HG02970 (cell line): Measurements from ENCODE around the gene CDK13.
"Not testable (repeated sequence)": the region's sequence is repeated elsewhere in the genome, so short reads cannot be mapped to it uniquely, and the experiment has no call there.

ENCODE experiments used
- ATAC-seq: cut with Tn5 transposase; IDR thresholded peaks from one replicate; pipeline ENCODE4 v1.9.1; 2021; ENCODE audit warnings: mild to moderate bottlenecking, moderate library complexity, moderate number of reproducible peaks; ENCODE audit not compliant: unreplicated experiment, low FRiP score

Gene CDK13

DNA sequence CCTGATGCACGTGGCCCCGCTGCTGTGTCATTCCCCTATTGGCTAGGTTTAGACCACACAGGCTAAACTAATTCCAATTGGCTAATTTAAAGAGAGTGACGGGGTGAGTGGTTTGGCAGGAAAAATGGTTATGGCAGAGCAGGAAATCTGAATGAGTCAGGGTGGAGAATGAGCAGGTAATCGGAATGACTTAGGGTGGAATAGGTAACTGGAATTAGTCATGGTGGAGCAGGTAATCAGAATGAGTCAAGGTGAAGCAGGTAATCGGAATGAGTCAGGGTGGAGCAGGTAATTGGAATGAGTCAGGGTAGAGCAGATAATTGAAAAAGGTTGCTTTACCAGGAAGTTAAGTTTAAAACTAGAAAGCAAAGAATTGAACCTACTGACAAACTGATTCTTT, 191.9 kb downstream of the CDK13 start:
- not testable (repeated sequence) for ATAC-seq

- not testable (repeated sequence) for ATAC-seq
Measured at GRCh38 chr7:40145596-40146130, 195.6 kb downstream of the CDK13 start.

GRCh38 chr7:40147371-40148246, 197.6 kb downstream of the CDK13 start:
- no peak for ATAC-seq

GRCh38 chr7:40148247-40148580, 198.2 kb downstream of the CDK13 start:
- ATAC-seq = not testable (repeated sequence)

DNA sequence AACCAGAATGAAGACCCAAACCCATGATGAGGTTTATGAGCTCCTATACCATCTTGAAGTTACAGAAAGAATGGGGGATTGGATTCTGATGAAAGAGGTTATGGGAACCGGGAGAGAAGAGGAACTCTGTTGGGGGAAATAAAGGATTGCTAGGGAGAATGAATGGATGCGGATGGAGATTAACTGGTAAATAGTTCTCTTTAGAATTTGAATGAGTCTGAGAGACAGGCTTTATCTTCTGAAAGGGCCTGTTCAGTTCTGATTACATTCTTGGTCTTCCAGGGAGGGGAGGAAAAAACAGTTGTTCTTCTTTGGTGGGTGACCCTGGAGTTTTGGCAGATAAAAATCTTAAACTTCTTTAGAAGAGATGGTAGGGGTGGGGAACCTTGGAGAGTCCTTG, 198.6 kb downstream of the CDK13 start:
- no peak for ATAC-seq
